Hindlimb muscle (tissue), 1 donor: ENCODE data around the gene ABCC10. TPM values are rescaled to one million over a fixed set of nuclear protein-coding genes. Genes with fewer than 3 reads are reported as not detected.
"Not testable (repeated sequence)": the region's sequence is repeated elsewhere in the genome, so short reads cannot be mapped to it uniquely, and the experiment has no call there.

ENCODE experiments used
- DNase-seq: peaks from one replicate; pipeline ENCODE4 v3.0.0-alpha.2; 2013
- polyA plus RNA-seq: library from polyadenylated mRNA; unstranded; fragments of 120-200 nt; gene quantifications from one replicate; pipeline ENCODE4 v1.2.1, GENCODE V29; 2013; ENCODE audit not compliant: insufficient read length

Gene ABCC10
- polyA plus RNA-seq, 1 donor: 23.4 TPM

GRCh38 chr6:43496370-43497128 lies 69.2 kb downstream of the ABCC10 start:
- no peak for DNase-seq

- DNase-seq: no peak
Observed at GRCh38 chr6:43497129-43497396, 69.7 kb downstream of the ABCC10 start.

GRCh38 chr6:43497689-43498088 lies 70.3 kb downstream of the ABCC10 start:
- no peak for DNase-seq

- DNase-seq: not testable (repeated sequence)
Observed at GRCh38 chr6:43498291-43498690, 71.0 kb downstream of the ABCC10 start.

- no peak for DNase-seq
Observed at GRCh38 chr6:43499028-43499815, 71.9 kb downstream of the ABCC10 start.

Other genes with a start within 250 kb of the ABCC10 start
- 20.2 TPM for gene CUL9, start 245.3 kb upstream of the ABCC10 start, polyA plus RNA-seq
- 20.3 TPM for gene DNPH1, start 198.1 kb upstream of the ABCC10 start, polyA plus RNA-seq
- gene TTBK1, start 184.1 kb upstream of the ABCC10 start, polyA plus RNA-seq: 0.10 TPM
- not detected for gene SLC22A7, start 129.3 kb upstream of the ABCC10 start, polyA plus RNA-seq
- 2.1 TPM for gene CRIP3, start 118.7 kb upstream of the ABCC10 start, polyA plus RNA-seq
- 15.0 TPM for gene ZNF318, start 57.9 kb upstream of the ABCC10 start, polyA plus RNA-seq
- 1.9 TPM for gene DLK2, start 28.0 kb downstream of the ABCC10 start, polyA plus RNA-seq
- 32.4 TPM for gene TJAP1, start 50.0 kb downstream of the ABCC10 start, polyA plus RNA-seq
- gene LRRC73, start 82.8 kb downstream of the ABCC10 start, polyA plus RNA-seq: not detected
- 87.5 TPM for gene YIPF3, start 89.4 kb downstream of the ABCC10 start, polyA plus RNA-seq
- gene POLR1C, start 89.5 kb downstream of the ABCC10 start, polyA plus RNA-seq: 14.6 TPM
- 30.2 TPM for gene XPO5, start 148.5 kb downstream of the ABCC10 start, polyA plus RNA-seq
- 9.0 TPM for gene POLH, start 148.6 kb downstream of the ABCC10 start, polyA plus RNA-seq
- 38.8 TPM for gene GTPBP2, start 201.7 kb downstream of the ABCC10 start, polyA plus RNA-seq
- 17.2 TPM for gene MAD2L1BP, start 208.3 kb downstream of the ABCC10 start, polyA plus RNA-seq
- gene RSPH9, start 217.5 kb downstream of the ABCC10 start, polyA plus RNA-seq: 0.79 TPM